ENCODE results near the gene POLRMT.

DNA sequence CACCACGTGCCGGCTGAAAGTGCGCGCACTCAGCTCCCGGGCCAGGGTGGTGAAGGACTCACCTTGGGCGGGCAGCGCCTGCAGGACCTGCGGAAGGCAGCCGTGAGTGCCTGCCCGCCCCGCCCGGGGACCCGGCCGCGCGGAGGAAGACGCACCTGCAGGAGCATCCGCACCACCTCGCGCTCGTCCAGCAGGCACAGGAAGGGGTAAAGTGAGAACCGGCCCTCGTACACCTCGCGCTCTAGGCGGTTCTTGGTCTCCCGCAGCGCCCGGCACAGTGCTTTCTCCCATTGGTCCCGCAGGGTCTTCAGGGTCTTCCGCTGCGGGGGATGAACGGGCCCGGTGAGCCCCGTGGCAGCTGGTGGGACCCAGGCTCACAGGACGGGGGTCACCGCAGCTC, 10.7 kb downstream of the POLRMT start:
- TF ChIP-seq, protein P1, sequence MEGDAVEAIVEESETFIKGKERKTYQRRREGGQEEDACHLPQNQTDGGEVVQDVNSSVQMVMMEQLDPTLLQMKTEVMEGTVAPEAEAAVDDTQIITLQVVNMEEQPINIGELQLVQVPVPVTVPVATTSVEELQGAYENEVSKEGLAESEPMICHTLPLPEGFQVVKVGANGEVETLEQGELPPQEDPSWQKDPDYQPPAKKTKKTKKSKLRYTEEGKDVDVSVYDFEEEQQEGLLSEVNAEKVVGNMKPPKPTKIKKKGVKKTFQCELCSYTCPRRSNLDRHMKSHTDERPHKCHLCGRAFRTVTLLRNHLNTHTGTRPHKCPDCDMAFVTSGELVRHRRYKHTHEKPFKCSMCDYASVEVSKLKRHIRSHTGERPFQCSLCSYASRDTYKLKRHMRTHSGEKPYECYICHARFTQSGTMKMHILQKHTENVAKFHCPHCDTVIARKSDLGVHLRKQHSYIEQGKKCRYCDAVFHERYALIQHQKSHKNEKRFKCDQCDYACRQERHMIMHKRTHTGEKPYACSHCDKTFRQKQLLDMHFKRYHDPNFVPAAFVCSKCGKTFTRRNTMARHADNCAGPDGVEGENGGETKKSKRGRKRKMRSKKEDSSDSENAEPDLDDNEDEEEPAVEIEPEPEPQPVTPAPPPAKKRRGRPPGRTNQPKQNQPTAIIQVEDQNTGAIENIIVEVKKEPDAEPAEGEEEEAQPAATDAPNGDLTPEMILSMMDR (IDR thresholded peaks at IDR 0.05), result no peak
- TF ChIP-seq POLR2A (IDR thresholded peaks at IDR 0.05), result no peak
